ENCODE data around the gene ZFP64. TPM values are rescaled to one million over a fixed set of nuclear protein-coding genes. Genes with fewer than 3 reads are reported as not detected.

ZFP64 gene
- total RNA-seq, 1 donor from 2014 or later, result 3.4 TPM

DNA sequence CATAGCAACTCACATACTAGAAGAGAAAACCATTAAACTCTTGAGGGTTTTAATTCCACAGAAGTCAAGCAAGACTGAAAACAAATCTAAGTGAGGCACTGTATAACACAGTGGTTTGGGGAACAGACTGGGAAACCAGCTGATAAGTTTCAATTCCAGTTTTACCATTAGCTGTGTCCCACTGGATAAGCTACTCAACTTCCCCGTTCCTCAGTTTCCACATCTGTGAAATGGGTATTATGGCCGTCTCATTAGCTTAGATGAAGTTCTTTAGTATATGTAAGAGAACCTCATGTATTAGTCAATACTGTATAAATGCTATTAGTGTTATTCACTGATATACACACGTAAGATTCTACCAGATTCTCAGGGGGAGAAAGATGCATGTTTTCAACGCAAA lies 89.0 kb downstream of the ZFP64 start:
- no peaks in the 10 kb centered on the region for H3K36me3 ChIP-seq

DNA sequence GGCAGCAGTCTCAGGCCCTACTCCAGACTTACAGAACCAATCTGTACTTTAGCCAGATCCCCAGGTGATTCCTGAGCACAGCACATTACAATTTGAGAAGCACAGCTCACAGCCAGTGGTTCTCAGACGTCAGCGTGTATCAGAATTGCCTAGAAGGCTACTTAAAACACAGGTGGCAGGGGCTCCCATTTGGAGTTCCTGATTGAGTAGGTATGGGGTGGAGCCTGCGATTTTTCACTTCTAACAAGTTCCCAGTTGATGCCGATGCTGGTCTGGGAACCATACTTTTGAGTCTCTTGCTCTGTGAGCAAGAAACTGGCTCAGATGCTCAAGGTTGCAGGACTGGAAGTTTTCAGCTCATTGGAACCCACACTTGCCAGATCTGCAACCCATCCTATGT lies 89.5 kb downstream of the ZFP64 start:
- Histone ChIP-seq H3K27me3 (peaks cover 17% of the 10 kb centered on the region), H3K36me3 (no peaks in the 10 kb centered on the region), H3K4me1 (peaks cover 6 to 19% of the 10 kb centered on the region in 2 donors), H3K4me3 (no peak overlapping the region), H3K27ac (no peak overlapping the region), H3K9me3 (no peaks in the 10 kb centered on the region)
- no peak for DNase-seq (ENCODE audit: low spot score in 2 of 2)
- TF ChIP-seq, protein P1, sequence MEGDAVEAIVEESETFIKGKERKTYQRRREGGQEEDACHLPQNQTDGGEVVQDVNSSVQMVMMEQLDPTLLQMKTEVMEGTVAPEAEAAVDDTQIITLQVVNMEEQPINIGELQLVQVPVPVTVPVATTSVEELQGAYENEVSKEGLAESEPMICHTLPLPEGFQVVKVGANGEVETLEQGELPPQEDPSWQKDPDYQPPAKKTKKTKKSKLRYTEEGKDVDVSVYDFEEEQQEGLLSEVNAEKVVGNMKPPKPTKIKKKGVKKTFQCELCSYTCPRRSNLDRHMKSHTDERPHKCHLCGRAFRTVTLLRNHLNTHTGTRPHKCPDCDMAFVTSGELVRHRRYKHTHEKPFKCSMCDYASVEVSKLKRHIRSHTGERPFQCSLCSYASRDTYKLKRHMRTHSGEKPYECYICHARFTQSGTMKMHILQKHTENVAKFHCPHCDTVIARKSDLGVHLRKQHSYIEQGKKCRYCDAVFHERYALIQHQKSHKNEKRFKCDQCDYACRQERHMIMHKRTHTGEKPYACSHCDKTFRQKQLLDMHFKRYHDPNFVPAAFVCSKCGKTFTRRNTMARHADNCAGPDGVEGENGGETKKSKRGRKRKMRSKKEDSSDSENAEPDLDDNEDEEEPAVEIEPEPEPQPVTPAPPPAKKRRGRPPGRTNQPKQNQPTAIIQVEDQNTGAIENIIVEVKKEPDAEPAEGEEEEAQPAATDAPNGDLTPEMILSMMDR (IDR thresholded peaks at IDR 0.05), result no peak
- intact Hi-C loops (cut with DNase I), result no loop called here

More for the DNA sequence above, 89.0 kb downstream of the ZFP64 start:
- no peak for DNase-seq (ENCODE audit: low spot score in 2 of 2)
- TF ChIP-seq, protein P1 (IDR thresholded peaks at IDR 0.05), result no peak
- peaks cover 17% of the 10 kb centered on the region for H3K27me3 ChIP-seq
- H3K4me1 ChIP-seq, result peaks cover 6 to 19% of the 10 kb centered on the region in 2 donors
- no peaks in the 10 kb centered on the region for H3K9me3 ChIP-seq
- H3K4me3 ChIP-seq, result no peak overlapping the region
- H3K27ac ChIP-seq, result no peak overlapping the region
- intact Hi-C loops (cut with DNase I), result no loop called here

Data from ascending aorta (tissue), 2 donors.